ENCODE results near the gene EIF4EBP2. TPM values are rescaled to one million over a fixed set of nuclear protein-coding genes. Genes with fewer than 3 reads are reported as not detected.

EIF4EBP2 gene
- total RNA-seq, 1 donor from 2014 or later, result 155 TPM

- Mint-ChIP-seq H3K4me3 (peak overlapping the region; percentile 95), H3K27me3 (ENCODE audit: low read depth) (no peaks in the 10 kb centered on the region), H3K27ac (ENCODE audit: unreplicated experiment) (peak overlapping the region; percentile 76), H3K36me3 (ENCODE audit: low read depth) (peaks cover 15% of the 10 kb centered on the region), H3K9me3 (no peaks in the 10 kb centered on the region), H3K4me1 (peaks cover 33% of the 10 kb centered on the region)
- TF ChIP-seq, protein P1, sequence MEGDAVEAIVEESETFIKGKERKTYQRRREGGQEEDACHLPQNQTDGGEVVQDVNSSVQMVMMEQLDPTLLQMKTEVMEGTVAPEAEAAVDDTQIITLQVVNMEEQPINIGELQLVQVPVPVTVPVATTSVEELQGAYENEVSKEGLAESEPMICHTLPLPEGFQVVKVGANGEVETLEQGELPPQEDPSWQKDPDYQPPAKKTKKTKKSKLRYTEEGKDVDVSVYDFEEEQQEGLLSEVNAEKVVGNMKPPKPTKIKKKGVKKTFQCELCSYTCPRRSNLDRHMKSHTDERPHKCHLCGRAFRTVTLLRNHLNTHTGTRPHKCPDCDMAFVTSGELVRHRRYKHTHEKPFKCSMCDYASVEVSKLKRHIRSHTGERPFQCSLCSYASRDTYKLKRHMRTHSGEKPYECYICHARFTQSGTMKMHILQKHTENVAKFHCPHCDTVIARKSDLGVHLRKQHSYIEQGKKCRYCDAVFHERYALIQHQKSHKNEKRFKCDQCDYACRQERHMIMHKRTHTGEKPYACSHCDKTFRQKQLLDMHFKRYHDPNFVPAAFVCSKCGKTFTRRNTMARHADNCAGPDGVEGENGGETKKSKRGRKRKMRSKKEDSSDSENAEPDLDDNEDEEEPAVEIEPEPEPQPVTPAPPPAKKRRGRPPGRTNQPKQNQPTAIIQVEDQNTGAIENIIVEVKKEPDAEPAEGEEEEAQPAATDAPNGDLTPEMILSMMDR (conservative IDR thresholded peaks at IDR 0.05), result no peak
- no peak for DNase-seq (ENCODE audit: low read depth, low spot score)
Measured at GRCh38 chr10:70403483-70404035, 386 bp upstream of the EIF4EBP2 start.

DNA sequence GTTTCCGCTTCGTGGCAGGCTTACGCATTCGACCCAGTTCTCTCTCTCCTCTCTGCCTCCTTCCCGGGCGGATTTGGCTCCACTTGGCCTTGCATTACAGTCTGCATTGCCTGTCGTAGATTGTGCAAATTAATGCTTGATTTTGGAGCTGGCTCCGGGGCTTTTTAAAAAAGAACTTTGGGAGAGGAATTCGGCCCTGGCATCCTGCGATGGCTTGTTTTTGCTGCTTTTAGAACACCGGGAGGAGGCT, 767 bp downstream of the EIF4EBP2 start:
- Mint-ChIP-seq H3K4me1 (peaks cover 42% of the 10 kb centered on the region), H3K27me3 (ENCODE audit: low read depth) (no peaks in the 10 kb centered on the region), H3K9me3 (no peaks in the 10 kb centered on the region), H3K36me3 (ENCODE audit: low read depth) (peaks cover 25% of the 10 kb centered on the region), H3K4me3 (peak overlapping the region; percentile 95), H3K27ac (ENCODE audit: unreplicated experiment) (peak overlapping the region; percentile 93)
- no peak for DNase-seq (ENCODE audit: low read depth, low spot score)
- TF ChIP-seq, protein P1 (conservative IDR thresholded peaks at IDR 0.05), result no peak

GRCh38 chr10:70405037-70405824, 1.3 kb downstream of the EIF4EBP2 start:
- H3K9me3 Mint-ChIP-seq, result no peaks in the 10 kb centered on the region
- H3K27ac Mint-ChIP-seq (ENCODE audit: unreplicated experiment), result peak overlapping the region; percentile 93
- H3K36me3 Mint-ChIP-seq (ENCODE audit: low read depth), result peaks cover 27% of the 10 kb centered on the region
- TF ChIP-seq, protein P1 (conservative IDR thresholded peaks at IDR 0.05), result no peak
- H3K27me3 Mint-ChIP-seq (ENCODE audit: low read depth), result no peaks in the 10 kb centered on the region
- peak overlapping the region; percentile 95 for H3K4me3 Mint-ChIP-seq
- H3K4me1 Mint-ChIP-seq, result peaks cover 45% of the 10 kb centered on the region
- DNase-seq (ENCODE audit: low read depth, low spot score), result peak; percentile 9

GRCh38 chr10:70409772-70410171, 5.8 kb downstream of the EIF4EBP2 start:
- H3K4me1 Mint-ChIP-seq, result peaks cover 59% of the 10 kb centered on the region
- no peak for DNase-seq (ENCODE audit: low read depth, low spot score)
- H3K27ac Mint-ChIP-seq (ENCODE audit: unreplicated experiment), result no peak overlapping the region
- H3K36me3 Mint-ChIP-seq (ENCODE audit: low read depth), result peaks cover 36% of the 10 kb centered on the region
- H3K27me3 Mint-ChIP-seq (ENCODE audit: low read depth), result no peaks in the 10 kb centered on the region
- TF ChIP-seq, protein P1 (conservative IDR thresholded peaks at IDR 0.05), result no peak
- H3K4me3 Mint-ChIP-seq, result peak overlapping the region; percentile 17
- no peaks in the 10 kb centered on the region for H3K9me3 Mint-ChIP-seq

GRCh38 chr10:70410608-70411007, 6.7 kb downstream of the EIF4EBP2 start:
- Mint-ChIP-seq H3K27ac (ENCODE audit: unreplicated experiment) (no peak overlapping the region), H3K36me3 (ENCODE audit: low read depth) (peaks cover 36% of the 10 kb centered on the region), H3K4me1 (peaks cover 51% of the 10 kb centered on the region), H3K27me3 (ENCODE audit: low read depth) (no peaks in the 10 kb centered on the region), H3K9me3 (peaks cover under 1% of the 10 kb centered on the region), H3K4me3 (peak overlapping the region; percentile 56)
- TF ChIP-seq, protein P1 (conservative IDR thresholded peaks at IDR 0.05), result no peak
- DNase-seq (ENCODE audit: low read depth, low spot score), result no peak
